Hepatocyte (in vitro differentiated cells): ENCODE measurements around the gene ACAD9. TPM values are rescaled to one million over a fixed set of nuclear protein-coding genes. Genes with fewer than 3 reads are reported as not detected.

Experiments
- DNase-seq: peaks from one replicate; pipeline ENCODE4 v3.0.0-alpha.2; 2016; ENCODE audit warnings: low spot score
- H2AFZ ChIP-seq: fragments of 200-600 bp; sonication (generic); 2 replicates; pipeline ENCODE4 v1.6.0; 2016; ENCODE audit warnings: antibody characterized with exemption, mild to moderate bottlenecking
- H3K27ac ChIP-seq: fragments of 200-600 bp; sonication (generic); 2 replicates; pipeline ENCODE4 v1.5.1; 2016; ENCODE audit warnings: mild to moderate bottlenecking
- H3K27me3 ChIP-seq: fragments of 200-600 bp; sonication (generic); 2 replicates; pipeline ENCODE4 v1.6.1; 2016
- H3K36me3 ChIP-seq: fragments of 200-600 bp; sonication (generic); replicated peaks from 2 replicates; pipeline ENCODE4 v1.5.1; 2016; ENCODE audit warnings: low read depth; ENCODE audit not compliant: insufficient read depth
- H3K4me1 ChIP-seq: fragments of 200-600 bp; sonication (generic); 2 replicates; pipeline ENCODE4 v1.5.1; 2016; ENCODE audit warnings: mild to moderate bottlenecking, moderate library complexity; ENCODE audit not compliant: insufficient read depth
- H3K4me2 ChIP-seq: fragments of 200-600 bp; sonication (generic); 2 replicates; pipeline ENCODE4 v1.6.0; 2016
- H3K4me3 ChIP-seq: fragments of 200-600 bp; sonication (generic); 2 replicates; pipeline ENCODE4 v1.5.1; 2016; ENCODE audit warnings: mild to moderate bottlenecking
- H3K79me2 ChIP-seq: fragments of 200-600 bp; sonication (generic); 2 replicates; pipeline ENCODE4 v1.6.0; 2017; ENCODE audit warnings: mild to moderate bottlenecking
- H3K9me2 ChIP-seq: fragments of 200-600 bp; sonication (generic); replicated peaks from 2 replicates; pipeline ENCODE4 v1.6.0; 2017; ENCODE audit warnings: mild to moderate bottlenecking; ENCODE audit not compliant: insufficient read depth
- H3K9me3 ChIP-seq: fragments of 200-600 bp; sonication (generic); 2 replicates; pipeline ENCODE4 v1.5.1; 2016; ENCODE audit warnings: low read depth, mild to moderate bottlenecking
- H4K20me1 ChIP-seq: fragments of 200-600 bp; sonication (generic); 2 replicates; pipeline ENCODE4 v1.6.0; 2016; ENCODE audit warnings: mild to moderate bottlenecking; ENCODE audit not compliant: insufficient read depth, poor library complexity, severe bottlenecking
- CTCF ChIP-seq: fragments of 200-600 bp; sonication (generic); IDR thresholded peaks from 2 replicates; pipeline ENCODE4 v1.5.1; 2016; ENCODE audit warnings: antibody characterized with exemption, mild to moderate bottlenecking; ENCODE audit not compliant: poor library complexity
- EZH2 ChIP-seq: fragments of 200-600 bp; sonication (generic); IDR thresholded peaks from 2 replicates; pipeline ENCODE4 v1.6.1; 2016; ENCODE audit warnings: antibody characterized with exemption, mild to moderate bottlenecking, borderline replicate concordance
- EZH2phosphoT487 ChIP-seq: fragments of 200-600 bp; sonication (generic); IDR thresholded peaks from one replicate; pipeline ENCODE4 v1.6.1; 2018; ENCODE audit warnings: antibody characterized with exemption, mild to moderate bottlenecking, low read depth, moderate library complexity; ENCODE audit not compliant: unreplicated experiment, severe bottlenecking
- WGBS: methylation state at CpG from one replicate; pipeline ENCODE4 v1.1.6; 2016; ENCODE audit warnings: low lambda C conversion rate; ENCODE audit errors: missing lambda C conversion rate; 5-methylcytosine and 5-hydroxymethylcytosine counted together
- polyA plus RNA-seq: library from polyadenylated mRNA; unstranded; fragments of >200 nt; fragmentation: Nextera tagmentation; extraction: Ambion mirVana; gene quantifications from 2 replicates; pipeline ENCODE4 v1.2.1, GENCODE V29; 2016
- total RNA-seq: library from RNA; depleted of rRNA; stranded (reverse); fragments of >200 nt; gene quantifications from 2 replicates; pipeline ENCODE4 v1.2.3, GENCODE V29; 2014

Gene ACAD9
- total and polyA plus RNA-seq, 2 experiments from 2014 or later, result 32.0 to 33.8 TPM

- Histone ChIP-seq H3K9me2 (no peaks in the 10 kb centered on the region), H2AFZ (no peak overlapping the region), H4K20me1 (no peaks in the 10 kb centered on the region), H3K4me3 (no peak overlapping the region), H3K4me1 (peaks cover 4% of the 10 kb centered on the region), H3K9me3 (no peaks in the 10 kb centered on the region), H3K4me2 (no peak overlapping the region), H3K79me2 (no peaks in the 10 kb centered on the region), H3K36me3 (no peaks in the 10 kb centered on the region), H3K27ac (no peak overlapping the region), H3K27me3 (no peaks in the 10 kb centered on the region)
- no peak for DNase-seq
- TF ChIP-seq CTCF, result no peak
- TF ChIP-seq EZH2, result no peak
- no peak for TF ChIP-seq EZH2phosphoT487
- 95% methylated on average over 13 of the region's 13 CpGs for WGBS
Observed at GRCh38 chr3:128848936-128849335, 30.5 kb upstream of the ACAD9 start.

GRCh38 chr3:128849911-128850455, 29.4 kb upstream of the ACAD9 start:
- Histone ChIP-seq H3K36me3 (no peaks in the 10 kb centered on the region), H3K27ac (no peak overlapping the region), H3K4me1 (peaks cover 4% of the 10 kb centered on the region), H3K4me2 (no peak overlapping the region), H3K4me3 (no peak overlapping the region), H4K20me1 (no peaks in the 10 kb centered on the region), H3K79me2 (no peaks in the 10 kb centered on the region), H3K9me3 (no peaks in the 10 kb centered on the region), H3K27me3 (no peaks in the 10 kb centered on the region), H3K9me2 (no peaks in the 10 kb centered on the region), H2AFZ (no peak overlapping the region)
- 73% methylated on average over 11 of the region's 11 CpGs for WGBS
- no peak for DNase-seq
- TF ChIP-seq EZH2 (no peak), CTCF (no peak), EZH2phosphoT487 (no peak)

- Histone ChIP-seq H3K27me3 (no peaks in the 10 kb centered on the region), H4K20me1 (no peaks in the 10 kb centered on the region), H3K4me2 (no peak overlapping the region), H3K4me1 (peaks cover 2% of the 10 kb centered on the region), H3K4me3 (no peak overlapping the region), H3K79me2 (no peaks in the 10 kb centered on the region), H3K9me3 (no peaks in the 10 kb centered on the region), H2AFZ (no peak overlapping the region), H3K27ac (no peak overlapping the region), H3K36me3 (no peaks in the 10 kb centered on the region), H3K9me2 (no peaks in the 10 kb centered on the region)
- WGBS, result 96% methylated on average over 9 of the region's 9 CpGs
- no peak for DNase-seq
- TF ChIP-seq CTCF, result no peak
- TF ChIP-seq EZH2, result no peak
- no peak for TF ChIP-seq EZH2phosphoT487
Observed at GRCh38 chr3:128850544-128850943, 28.9 kb upstream of the ACAD9 start.

GRCh38 chr3:128851601-128852000, 27.8 kb upstream of the ACAD9 start:
- H3K27ac ChIP-seq, result no peak overlapping the region
- WGBS, result 63% methylated on average over 4 of the region's 4 CpGs
- no peaks in the 10 kb centered on the region for H3K36me3 ChIP-seq

More at GRCh38 chr3:128851601-128852000, 27.8 kb upstream of the ACAD9 start:
- H3K4me3 ChIP-seq, result no peak overlapping the region
- TF ChIP-seq EZH2phosphoT487 (no peak), EZH2 (no peak), CTCF (no peak)
- no peaks in the 10 kb centered on the region for H3K4me1 ChIP-seq
- H3K27me3 ChIP-seq, result no peaks in the 10 kb centered on the region
- H3K9me2 ChIP-seq, result no peaks in the 10 kb centered on the region
- no peak overlapping the region for H2AFZ ChIP-seq
- H3K9me3 ChIP-seq, result no peaks in the 10 kb centered on the region
- no peaks in the 10 kb centered on the region for H4K20me1 ChIP-seq
- no peaks in the 10 kb centered on the region for H3K79me2 ChIP-seq
- H3K4me2 ChIP-seq, result no peak overlapping the region
- no peak for DNase-seq
